Measurements from ENCODE around the gene FBXL14. TPM values are rescaled to one million over a fixed set of nuclear protein-coding genes. Genes with fewer than 3 reads are reported as not detected.

Gene FBXL14
- total and polyA plus RNA-seq, 9 of the 15 experiments (the other 6 are each of a cell fraction or from before 2014, with no cell fraction given), result 0.13 to 9.8 (median 3.3) TPM

DNA sequence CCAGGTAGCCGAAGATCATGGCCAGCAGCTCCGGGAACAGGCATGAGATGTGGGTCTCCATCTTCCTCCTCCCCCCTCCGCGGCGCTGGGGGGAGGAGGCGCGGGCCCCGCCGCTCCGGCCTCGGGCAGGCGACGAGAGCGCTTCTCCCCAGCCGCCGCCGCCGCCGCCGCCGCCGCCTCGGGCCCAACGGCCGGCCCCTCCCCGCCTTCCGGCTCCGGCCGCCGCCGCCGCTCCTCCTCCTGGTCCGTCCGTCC, 448 bp downstream of the FBXL14 start (continued):
- TF ChIP-seq, protein P1, sequence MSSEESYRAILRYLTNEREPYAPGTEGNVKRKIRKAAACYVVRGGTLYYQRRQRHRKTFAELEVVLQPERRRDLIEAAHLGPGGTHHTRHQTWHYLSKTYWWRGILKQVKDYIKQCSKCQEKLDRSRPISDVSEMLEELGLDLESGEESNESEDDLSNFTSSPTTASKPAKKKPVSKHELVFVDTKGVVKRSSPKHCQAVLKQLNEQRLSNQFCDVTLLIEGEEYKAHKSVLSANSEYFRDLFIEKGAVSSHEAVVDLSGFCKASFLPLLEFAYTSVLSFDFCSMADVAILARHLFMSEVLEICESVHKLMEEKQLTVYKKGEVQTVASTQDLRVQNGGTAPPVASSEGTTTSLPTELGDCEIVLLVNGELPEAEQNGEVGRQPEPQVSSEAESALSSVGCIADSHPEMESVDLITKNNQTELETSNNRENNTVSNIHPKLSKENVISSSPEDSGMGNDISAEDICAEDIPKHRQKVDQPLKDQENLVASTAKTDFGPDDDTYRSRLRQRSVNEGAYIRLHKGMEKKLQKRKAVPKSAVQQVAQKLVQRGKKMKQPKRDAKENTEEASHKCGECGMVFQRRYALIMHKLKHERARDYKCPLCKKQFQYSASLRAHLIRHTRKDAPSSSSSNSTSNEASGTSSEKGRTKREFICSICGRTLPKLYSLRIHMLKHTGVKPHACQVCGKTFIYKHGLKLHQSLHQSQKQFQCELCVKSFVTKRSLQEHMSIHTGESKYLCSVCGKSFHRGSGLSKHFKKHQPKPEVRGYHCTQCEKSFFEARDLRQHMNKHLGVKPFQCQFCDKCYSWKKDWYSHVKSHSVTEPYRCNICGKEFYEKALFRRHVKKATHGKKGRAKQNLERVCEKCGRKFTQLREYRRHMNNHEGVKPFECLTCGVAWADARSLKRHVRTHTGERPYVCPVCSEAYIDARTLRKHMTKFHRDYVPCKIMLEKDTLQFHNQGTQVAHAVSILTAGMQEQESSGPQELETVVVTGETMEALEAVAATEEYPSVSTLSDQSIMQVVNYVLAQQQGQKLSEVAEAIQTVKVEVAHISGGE (CRISPR knock-in tag; IDR thresholded peaks at IDR 0.05), result peak in 1 of 3 experiments; percentile 80; a peak in 1 of 6 replicates
- no peak for TF ChIP-seq BRCA1 (IDR thresholded peaks at IDR 0.05)
- TF ChIP-seq BRCA1 (CRISPR knock-in tag; IDR thresholded peaks at IDR 0.05), result no peak
- TF ChIP-seq ELF1 (tag; IDR thresholded peaks at IDR 0.05), result 0 out of 2 replicates have a peak, but pooled peaks have one; percentile 31
- TF ChIP-seq SMAD4 (CRISPR knock-in tag; conservative IDR thresholded peaks at IDR 0.05), result peak; percentile 75; the same call in 1 of the 2 replicates
- TF ChIP-seq NBN (IDR thresholded peaks at IDR 0.05; ENCODE audit: low read depth), result no peak
